Neutrophil (primary cell): ENCODE results near the gene FOXF2.

Source experiments
- H3K27ac ChIP-seq: fragments of 200-600 bp; sonication (generic); 2 replicates; pipeline ENCODE4 v1.5.1; 2016; ENCODE audit warnings: mild to moderate bottlenecking, moderate library complexity
- H3K27me3 ChIP-seq: fragments of 200-600 bp; sonication (generic); 2 replicates; pipeline ENCODE4 v1.6.0; 2016; ENCODE audit warnings: mild to moderate bottlenecking
- H3K36me3 ChIP-seq: fragments of 200-600 bp; sonication (generic); 2 replicates; pipeline ENCODE4 v1.5.1; 2017
- H3K4me1 ChIP-seq, 2 experiments: fragments of 200-600 bp in 1 of 2; sonication (generic) in 1 of 2; 1 replicate in 1 of 2; 2 replicates in 1 of 2; pipeline versions ENCODE4 v1.5.1 to v1.6.1; 2013 to 2016; ENCODE audit warnings: low read depth in 1 of 2, low read length in 1 of 2, mild to moderate bottlenecking in 1 of 2, moderate library complexity in 1 of 2; ENCODE audit not compliant: control insufficient read depth in 1 of 2, insufficient read depth in 1 of 2
- H3K4me3 ChIP-seq, 2 experiments: fragments of 200-600 bp in 1 of 2; sonication (generic) in 1 of 2; 1 replicate in 1 of 2; 2 replicates in 1 of 2; pipeline ENCODE4 v1.5.1; 2013 to 2016; ENCODE audit warnings: low read depth in 1 of 2, low read length in 1 of 2, mild to moderate bottlenecking in 1 of 2, moderate library complexity in 1 of 2
- H3K9me3 ChIP-seq: fragments of 200-600 bp; sonication (generic); 2 replicates; pipeline ENCODE4 v1.5.1; 2016
- TF ChIP-seq, protein P1 (sequence below): fragments of 200-600 bp; sonication (generic); IDR thresholded peaks from 2 replicates; pipeline ENCODE4 v1.5.1; 2016; ENCODE audit warnings: antibody characterized with exemption

FOXF2 gene

DNA sequence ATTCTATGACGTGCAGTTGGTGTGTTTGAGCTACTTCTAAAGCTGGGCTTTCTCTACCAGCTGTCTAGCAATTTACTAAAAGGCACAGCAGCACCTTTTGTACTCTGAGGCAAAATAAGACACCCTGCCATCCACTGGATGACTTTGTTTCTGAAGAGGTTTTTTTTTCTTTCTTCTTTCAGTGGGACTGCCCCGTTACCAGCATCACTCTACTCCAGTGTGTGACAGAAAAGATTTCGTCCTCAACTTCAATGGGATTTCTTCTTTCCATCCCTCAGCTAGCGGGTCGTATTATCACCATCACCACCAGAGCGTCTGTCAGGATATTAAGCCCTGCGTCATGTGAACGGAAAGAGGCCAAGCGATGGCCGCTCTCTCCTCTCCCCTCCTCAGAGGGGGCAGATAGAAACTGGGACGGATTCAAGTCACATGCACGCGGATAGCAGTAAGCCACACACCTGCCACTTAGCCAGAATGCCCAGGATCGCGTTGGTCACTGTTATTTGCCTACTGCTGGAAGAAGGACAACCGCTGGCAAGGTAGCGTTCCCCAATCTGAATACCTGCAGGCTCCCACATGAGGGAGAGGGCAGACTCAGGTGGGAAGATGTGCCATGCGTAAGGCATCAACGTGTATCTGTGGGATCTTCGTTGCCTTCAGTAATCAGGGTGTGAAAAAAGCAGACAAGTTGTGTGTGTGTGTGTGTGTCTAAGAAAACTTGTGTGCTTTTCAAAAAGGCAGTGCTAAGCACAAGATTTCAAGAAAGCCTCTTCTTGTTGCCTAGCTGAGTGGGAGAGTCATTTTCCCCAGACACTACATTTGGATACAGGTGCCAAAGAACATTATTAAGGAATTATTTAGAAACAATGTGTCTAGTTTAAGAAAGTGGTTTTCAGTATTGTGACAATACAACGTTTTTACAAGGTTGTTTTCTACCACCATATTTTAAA is 5.4 kb downstream of the FOXF2 start:
- Histone ChIP-seq H3K27ac (no peak overlapping the region), H3K9me3 (no peaks in the 10 kb centered on the region), H3K4me1 (peaks cover 2 to 6% of the 10 kb centered on the region in 2 experiments), H3K4me3 (no peak overlapping the region), H3K27me3 (peaks cover 100% of the 10 kb centered on the region), H3K36me3 (no peaks in the 10 kb centered on the region)
- TF ChIP-seq, protein P1, sequence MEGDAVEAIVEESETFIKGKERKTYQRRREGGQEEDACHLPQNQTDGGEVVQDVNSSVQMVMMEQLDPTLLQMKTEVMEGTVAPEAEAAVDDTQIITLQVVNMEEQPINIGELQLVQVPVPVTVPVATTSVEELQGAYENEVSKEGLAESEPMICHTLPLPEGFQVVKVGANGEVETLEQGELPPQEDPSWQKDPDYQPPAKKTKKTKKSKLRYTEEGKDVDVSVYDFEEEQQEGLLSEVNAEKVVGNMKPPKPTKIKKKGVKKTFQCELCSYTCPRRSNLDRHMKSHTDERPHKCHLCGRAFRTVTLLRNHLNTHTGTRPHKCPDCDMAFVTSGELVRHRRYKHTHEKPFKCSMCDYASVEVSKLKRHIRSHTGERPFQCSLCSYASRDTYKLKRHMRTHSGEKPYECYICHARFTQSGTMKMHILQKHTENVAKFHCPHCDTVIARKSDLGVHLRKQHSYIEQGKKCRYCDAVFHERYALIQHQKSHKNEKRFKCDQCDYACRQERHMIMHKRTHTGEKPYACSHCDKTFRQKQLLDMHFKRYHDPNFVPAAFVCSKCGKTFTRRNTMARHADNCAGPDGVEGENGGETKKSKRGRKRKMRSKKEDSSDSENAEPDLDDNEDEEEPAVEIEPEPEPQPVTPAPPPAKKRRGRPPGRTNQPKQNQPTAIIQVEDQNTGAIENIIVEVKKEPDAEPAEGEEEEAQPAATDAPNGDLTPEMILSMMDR = no peak

DNA sequence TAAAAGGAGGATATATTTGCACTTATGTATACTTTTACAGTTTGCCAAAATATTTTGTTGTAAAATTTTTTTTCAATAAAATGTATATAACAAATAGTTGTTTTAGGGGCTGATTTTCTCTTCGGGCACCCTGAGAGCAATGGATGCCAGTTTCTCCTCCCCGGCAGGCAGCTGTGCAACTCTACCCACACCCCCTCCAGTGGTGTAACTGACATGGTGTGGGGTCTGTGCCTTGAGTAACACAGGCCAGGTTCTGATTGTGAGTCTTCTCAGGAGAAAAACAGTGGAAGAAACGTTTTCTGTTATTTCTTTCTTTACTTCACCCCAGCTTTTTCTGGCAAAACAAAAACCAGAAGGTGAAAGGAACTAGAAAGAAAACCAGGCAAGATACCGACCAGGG is 6.1 kb downstream of the FOXF2 start:
- peaks cover under 1 to 2% of the 10 kb centered on the region in 2 experiments for H3K4me1 ChIP-seq
- H3K4me3 ChIP-seq = no peak overlapping the region
- TF ChIP-seq, protein P1 = no peak
- no peaks in the 10 kb centered on the region for H3K9me3 ChIP-seq
- peaks cover 100% of the 10 kb centered on the region for H3K27me3 ChIP-seq
- no peak overlapping the region for H3K27ac ChIP-seq
- no peaks in the 10 kb centered on the region for H3K36me3 ChIP-seq

DNA sequence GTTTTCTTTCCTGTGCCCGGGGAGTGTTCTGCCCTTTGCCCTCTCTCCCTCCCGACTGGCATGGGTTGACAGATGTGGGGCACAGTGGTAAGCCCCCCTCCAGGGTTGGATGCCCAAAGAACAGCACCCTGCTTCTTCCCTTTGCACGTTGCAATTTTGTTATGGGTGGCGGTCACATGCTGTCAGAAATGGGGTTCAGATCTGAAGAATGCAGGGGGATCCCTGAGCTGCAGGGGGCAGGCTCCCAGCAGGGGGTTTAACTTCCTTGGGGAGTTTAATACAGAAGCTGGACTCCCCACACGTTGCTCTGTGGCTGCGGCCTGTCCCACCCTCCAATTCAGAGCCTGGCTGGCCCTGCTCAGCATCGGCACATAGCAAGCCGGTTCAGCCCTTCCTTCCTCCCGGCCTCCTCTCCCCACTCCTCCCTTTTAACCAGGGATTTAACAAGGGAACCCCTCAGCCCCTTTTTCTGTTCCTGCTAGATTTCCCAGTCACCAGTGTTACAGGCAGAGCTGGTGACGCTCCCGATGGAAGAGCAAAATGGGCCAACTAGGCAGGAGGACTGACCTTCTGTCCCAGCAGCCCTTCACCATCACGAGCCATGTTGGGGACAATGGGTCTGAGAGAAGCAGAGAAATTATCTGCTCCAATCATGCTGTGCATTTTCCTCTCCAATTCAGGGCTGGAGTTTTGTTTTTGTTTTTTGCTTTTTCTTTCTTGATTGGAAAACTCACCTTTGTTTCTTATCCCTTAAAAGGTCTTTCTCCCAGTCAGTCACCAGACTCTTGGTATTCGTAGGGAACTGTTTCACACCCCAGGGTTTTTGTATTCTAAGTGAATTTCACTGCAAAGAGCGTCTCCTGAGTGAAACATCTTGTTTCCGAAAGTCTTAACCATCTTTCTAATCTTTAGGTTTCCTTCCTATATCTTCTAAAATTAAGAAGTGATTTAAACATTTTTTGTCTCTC is 6.8 kb downstream of the FOXF2 start:
- TF ChIP-seq, protein P1 = no peak
- no peak overlapping the region for H3K27ac ChIP-seq
- no peak overlapping the region for H3K4me3 ChIP-seq
- H3K36me3 ChIP-seq = no peaks in the 10 kb centered on the region
- peaks cover 0 to 2% of the 10 kb centered on the region in 2 experiments for H3K4me1 ChIP-seq
- no peaks in the 10 kb centered on the region for H3K9me3 ChIP-seq
- H3K27me3 ChIP-seq = peaks cover 100% of the 10 kb centered on the region

DNA sequence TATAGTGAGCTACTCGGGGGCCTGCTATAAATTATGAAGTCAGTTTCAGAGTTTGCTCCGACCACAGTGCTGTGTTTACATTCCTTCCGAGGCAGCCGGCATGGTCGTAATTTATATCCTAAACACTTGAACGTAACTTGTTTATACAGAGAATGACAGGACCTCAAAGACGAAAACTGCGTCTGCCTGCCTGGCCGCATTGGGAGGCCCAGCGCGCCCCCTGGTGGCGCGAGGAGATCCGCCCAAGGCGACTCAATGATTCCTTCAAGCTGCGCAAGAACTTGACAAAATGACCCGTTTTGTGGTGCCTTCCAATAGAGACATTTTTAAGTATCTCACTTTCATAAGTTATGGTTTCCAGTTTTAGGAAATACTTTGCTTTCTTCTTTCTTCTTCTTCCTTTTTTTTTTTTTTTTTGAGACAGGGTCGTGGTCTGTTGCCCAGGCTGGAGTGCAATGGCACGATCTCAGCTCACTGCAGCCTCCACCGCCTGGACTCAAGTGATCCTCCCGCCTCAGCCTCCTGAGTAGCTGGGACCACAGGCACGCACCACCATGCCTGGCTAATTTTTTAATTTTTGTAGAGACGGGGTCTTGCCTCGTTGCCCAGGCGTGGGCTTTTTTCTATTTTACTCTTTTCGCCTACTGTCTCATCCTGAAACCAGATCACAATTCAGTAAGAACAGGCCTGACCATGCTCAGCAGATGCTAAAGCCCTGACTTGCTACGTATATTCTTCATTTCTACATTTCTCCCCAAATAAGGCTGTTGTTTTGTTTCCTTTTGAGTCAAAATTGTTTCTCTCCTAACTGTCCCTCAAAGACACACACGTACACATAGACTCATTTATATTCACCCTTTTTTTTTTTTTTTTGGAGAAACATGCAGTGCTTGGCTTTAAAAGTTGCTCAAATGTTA is 7.8 kb downstream of the FOXF2 start:
- TF ChIP-seq, protein P1 = peak; percentile 55
- Histone ChIP-seq H3K4me1 (peaks cover 0 to 2% of the 10 kb centered on the region in 2 experiments), H3K9me3 (no peaks in the 10 kb centered on the region), H3K4me3 (no peak overlapping the region), H3K27me3 (peaks cover 100% of the 10 kb centered on the region), H3K27ac (no peak overlapping the region), H3K36me3 (no peaks in the 10 kb centered on the region)
